Measurements from ENCODE around the gene PCDHGA8.
A peak's percentile ranks its signal among the peaks of the same experiment; 100 is the strongest.
"Not testable (repeated sequence)": the region's sequence is repeated elsewhere in the genome, so short reads cannot be mapped to it uniquely, and the experiment has no call there.

The PCDHGA8 gene

GRCh38 chr5:141392429-141393198, at the start of gene PCDHGA8:
TSS of gene PCDHGA8 (plus strand) at chr5:141392633. CDS start at chr5:141392814, 181 bp downstream.
- no peak for DNase-seq (ENCODE audit: low read depth)

GRCh38 chr5:141342773-141343172, 49.7 kb upstream of the PCDHGA8 start:
- no peak for DNase-seq (ENCODE audit: low read depth)

GRCh38 chr5:141343242-141343952, 49.0 kb upstream of the PCDHGA8 start, which contains the start of gene PCDHGA3:
TSS of gene PCDHGA3 (plus strand) at chr5:141343829. CDS start at chr5:141344034, 205 bp downstream.
- DNase-seq (ENCODE audit: low read depth): peak; percentile 51

DNA sequence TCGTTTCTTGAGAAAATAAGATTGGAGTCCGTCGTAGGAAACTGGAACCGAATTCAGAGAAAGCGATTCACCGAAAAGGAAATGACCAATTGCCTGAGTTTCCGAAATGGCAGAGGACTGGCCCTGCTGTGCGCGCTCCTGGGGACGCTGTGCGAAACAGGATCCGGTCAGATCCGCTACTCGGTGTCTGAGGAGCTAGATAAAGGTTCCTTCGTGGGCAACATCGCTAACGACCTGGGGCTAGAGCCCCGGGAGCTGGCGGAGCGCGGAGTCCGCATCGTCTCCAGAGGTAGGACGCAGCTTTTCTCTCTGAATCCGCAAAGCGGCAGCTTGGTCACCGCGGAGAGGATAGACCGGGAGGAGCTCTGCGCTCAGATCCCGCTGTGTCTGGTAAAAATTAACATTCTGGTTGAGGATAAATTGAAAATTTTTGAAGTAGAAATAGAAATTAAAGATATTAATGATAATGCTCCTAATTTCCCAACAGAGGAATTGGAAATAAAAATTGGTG, 48.4 kb upstream of the PCDHGA8 start:
- no peak for DNase-seq (ENCODE audit: low read depth)

GRCh38 chr5:141345327-141345726, 47.1 kb upstream of the PCDHGA8 start:
- no peak for DNase-seq (ENCODE audit: low read depth)

DNA sequence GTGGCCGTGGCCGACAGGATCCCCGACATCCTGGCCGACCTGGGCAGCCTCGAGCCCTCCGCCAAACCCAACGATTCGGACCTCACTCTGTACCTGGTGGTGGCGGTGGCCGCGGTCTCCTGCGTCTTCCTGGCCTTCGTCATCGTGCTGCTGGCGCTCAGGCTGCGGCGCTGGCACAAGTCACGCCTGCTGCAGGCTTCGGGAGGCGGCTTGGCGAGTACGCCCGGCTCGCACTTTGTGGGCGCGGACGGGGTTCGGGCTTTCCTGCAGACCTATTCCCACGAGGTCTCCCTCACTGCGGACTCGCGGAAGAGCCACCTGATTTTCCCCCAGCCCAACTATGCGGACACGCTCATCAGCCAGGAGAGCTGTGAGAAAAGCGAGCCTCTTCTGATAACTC, 46.4 kb upstream of the PCDHGA8 start:
- not testable (repeated sequence) for DNase-seq (ENCODE audit: low read depth)

DNA sequence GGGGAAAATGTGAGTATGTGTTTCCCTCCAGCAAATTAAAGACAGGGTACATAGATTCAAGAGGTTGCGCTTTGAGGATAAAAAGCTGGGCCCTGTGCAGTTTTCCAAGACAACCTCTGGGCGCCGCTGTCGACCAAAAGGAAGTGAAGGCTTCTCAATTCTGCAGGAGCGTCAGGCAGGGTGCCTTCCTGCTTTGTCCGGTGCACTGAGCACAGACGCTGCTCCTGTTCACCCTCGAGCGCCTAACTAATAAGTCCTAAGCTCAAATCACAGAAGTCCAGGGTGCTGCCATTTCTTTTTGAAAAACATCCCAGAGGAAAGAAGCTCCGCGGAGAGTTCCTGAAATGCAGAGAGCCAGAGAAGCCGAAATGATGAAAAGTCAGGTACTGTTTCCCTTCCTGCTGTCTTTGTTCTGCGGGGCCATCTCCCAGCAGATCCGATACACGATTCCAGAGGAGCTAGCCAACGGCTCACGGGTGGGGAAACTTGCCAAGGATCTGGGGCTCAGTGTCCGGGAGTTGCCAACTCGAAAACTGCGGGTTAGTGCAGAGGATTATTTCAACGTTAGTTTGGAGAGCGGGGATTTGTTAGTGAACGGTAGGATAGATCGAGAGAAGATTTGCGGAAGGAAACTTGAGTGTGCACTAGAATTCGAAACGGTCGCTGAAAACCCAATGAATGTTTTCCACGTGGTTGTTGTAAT, 42.4 kb upstream of the PCDHGA8 start, which contains the start of gene PCDHGB1:
PCDHGB1 (plus strand) TSS at position 183 of the 703 bp plus-strand sequence; CDS start at position 345, 162 bp downstream.
- DNase-seq (ENCODE audit: low read depth): peak; percentile 45

GRCh38 chr5:141351591-141351990, 40.8 kb upstream of the PCDHGA8 start:
- no peak for DNase-seq (ENCODE audit: low read depth)

DNA sequence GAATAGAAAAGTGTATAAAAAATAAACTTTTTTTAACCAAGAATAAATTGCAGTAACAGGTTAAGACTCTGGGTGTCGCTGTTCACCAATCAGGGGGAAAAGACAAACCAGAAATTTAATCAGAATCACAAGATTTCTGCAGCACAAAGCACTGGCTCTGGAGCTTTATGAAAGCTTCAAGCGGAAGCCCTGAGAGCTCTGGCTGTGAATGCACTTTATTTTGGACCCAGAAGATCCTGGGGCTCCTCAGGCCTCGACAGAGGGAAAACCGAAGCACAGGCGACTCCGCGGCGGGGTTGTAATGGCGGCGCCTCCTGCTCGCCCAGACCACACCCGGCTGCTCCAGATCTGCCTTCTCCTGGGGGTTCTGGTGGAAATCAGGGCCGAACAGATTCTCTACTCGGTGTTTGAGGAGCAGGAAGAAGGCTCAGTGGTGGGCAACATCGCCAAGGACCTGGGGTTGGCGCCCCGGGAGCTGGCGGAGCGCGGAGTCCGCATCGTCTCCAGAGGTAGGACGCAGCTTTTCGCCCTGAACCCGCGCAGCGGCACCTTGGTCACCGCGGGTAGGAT, 37.4 kb upstream of the PCDHGA8 start, which contains the start of gene PCDHGA4:
PCDHGA4 (plus strand) TSS at position 122 of the 570 bp plus-strand sequence; CDS start at position 209, 87 bp downstream.
- DNase-seq (ENCODE audit: low read depth): no peak

DNA sequence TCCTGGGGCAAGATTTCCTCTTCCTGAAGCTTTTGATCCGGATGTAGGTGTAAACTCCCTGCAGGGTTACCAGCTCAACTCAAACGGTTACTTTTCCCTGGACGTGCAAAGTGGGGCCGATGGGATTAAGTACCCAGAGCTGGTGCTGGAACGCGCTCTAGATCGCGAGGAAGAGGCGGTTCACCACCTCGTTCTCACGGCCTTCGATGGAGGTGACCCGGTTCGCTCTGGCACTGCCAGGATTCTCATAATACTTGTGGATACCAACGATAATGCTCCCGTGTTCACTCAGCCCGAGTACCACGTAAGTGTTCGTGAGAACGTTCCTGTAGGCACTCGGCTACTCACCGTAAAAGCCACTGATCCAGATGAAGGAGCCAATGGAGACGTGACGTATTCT, 36.8 kb upstream of the PCDHGA8 start:
- DNase-seq (ENCODE audit: low read depth): no peak

- DNase-seq (ENCODE audit: low read depth): no peak
These were observed 36.3 kb upstream of the PCDHGA8 start for GRCh38 chr5:141356133-141356532.

GRCh38 chr5:141356950-141357349, 35.5 kb upstream of the PCDHGA8 start:
- no peak for DNase-seq (ENCODE audit: low read depth)

DNA sequence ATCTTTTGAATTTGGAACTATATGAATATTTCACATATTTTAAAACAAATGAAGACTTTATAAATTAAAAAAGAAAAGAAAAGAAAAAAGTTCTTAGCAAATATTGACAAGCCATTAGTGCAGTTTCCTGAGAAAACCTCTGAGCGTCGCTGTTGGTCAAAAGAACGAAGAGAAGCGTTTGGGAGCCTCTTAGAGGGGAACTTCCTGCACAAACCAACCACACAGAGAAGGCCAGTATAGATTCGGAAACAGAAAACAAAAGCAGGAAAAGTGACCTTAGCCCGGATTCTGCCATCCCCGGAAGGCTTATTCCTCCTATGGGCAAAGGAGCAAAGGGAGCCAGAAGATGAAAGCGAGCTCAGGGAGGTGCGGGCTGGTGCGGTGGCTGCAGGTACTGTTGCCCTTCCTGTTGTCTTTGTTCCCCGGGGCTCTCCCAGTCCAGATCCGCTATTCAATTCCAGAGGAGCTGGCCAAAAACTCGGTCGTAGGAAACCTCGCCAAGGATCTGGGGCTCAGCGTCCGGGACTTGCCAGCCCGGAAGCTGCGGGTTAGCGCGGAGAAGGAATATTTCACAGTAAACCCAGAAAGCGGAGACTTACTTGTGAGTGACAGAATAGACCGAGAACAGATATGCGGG, 32.5 kb upstream of the PCDHGA8 start, which contains the start of gene PCDHGB2:
PCDHGB2 (plus strand) TSS at position 205 of the 637 bp plus-strand sequence; CDS start at position 347, 142 bp downstream.
- peak; percentile 31 for DNase-seq (ENCODE audit: low read depth)

GRCh38 chr5:141360685-141361084, 31.7 kb upstream of the PCDHGA8 start:
- no peak for DNase-seq (ENCODE audit: low read depth)

DNA sequence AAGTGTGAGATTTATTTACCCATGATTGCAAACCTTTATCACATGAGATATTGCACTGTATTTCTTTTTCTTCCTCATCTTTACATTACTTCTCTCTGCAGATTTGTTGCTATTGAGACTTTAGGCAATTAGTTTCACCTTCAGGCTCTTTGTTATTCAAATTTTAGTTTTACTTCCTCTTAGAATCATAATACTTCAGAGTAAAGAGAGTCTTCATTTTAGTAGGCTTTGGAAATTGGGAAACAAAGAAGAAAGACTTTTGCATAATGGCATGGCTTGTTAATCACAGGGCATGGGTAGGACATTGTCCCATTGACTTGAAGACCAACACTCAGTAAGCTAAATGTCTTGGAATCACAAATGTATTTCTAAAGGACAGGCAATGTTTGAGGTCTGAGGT, 29.7 kb upstream of the PCDHGA8 start:
- no peak for DNase-seq (ENCODE audit: low read depth)

DNA sequence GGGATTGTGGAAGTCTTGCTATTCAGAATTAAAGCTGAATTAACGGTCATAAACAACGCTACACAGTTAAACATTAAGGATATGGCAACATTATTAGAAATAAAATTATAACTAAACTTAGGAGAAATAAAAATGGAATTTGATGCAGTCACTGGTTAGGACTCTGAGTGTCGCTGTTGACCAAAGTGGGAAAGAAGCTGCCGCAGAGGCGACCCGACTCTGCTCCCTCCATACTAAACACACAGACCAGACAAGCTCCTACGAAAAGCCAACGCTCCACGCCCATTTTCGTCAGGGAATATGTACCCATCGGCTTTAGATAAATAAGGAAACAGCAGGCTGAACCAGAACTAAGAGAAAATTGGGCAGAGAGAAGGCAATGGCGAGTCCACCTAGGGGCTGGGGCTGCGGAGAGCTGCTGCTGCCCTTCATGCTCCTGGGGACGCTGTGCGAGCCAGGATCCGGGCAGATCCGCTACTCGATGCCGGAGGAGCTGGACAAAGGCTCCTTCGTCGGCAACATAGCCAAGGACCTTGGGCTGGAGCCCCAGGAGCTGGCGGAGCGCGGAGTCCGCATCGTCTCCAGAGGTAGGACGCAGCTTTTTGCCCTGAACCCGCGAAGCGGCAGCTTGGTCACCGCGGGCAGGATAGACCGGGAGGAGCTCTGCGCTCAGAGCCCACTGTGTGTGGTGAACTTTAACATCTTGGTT, 28.3 kb upstream of the PCDHGA8 start, which contains the start of gene PCDHGA5:
PCDHGA5 (plus strand) TSS at position 211 of the 709 bp plus-strand sequence; CDS start at position 380, 169 bp downstream.
- DNase-seq (ENCODE audit: low read depth): no peak

GRCh38 chr5:141366016-141366896, 26.2 kb upstream of the PCDHGA8 start:
- no peak for DNase-seq (ENCODE audit: low read depth)

GRCh38 chr5:141369994-141370848, 22.2 kb upstream of the PCDHGA8 start, which contains the start of gene PCDHGB3:
TSS of gene PCDHGB3 (plus strand) at chr5:141370242. CDS start at chr5:141370395, 153 bp downstream.
- DNase-seq (ENCODE audit: low read depth): peak; percentile 70
